Sigmoid colon (tissue), 7 donors: ENCODE measurements around the gene FAU. TPM values are rescaled to one million over a fixed set of nuclear protein-coding genes. Genes with fewer than 3 reads are reported as not detected.

Experiments
- DNase-seq: peaks from one replicate; pipeline ENCODE4 v3.0.0-alpha.2; 2019
- H3K27ac ChIP-seq, 4 donors: fragments of 200-600 bp; sonication (generic); one replicate each; pipeline ENCODE4 v1.5.1; 2016 to 2019; ENCODE audit warnings: mild to moderate bottlenecking in 1 of 4
- H3K27me3 ChIP-seq, 3 donors: fragments of 200-600 bp; sonication (generic); one replicate each; pipeline ENCODE4 v1.5.1; 2019; ENCODE audit warnings: mild to moderate bottlenecking in 1 of 3
- H3K36me3 ChIP-seq, 4 donors: fragments of 200-600 bp; sonication (generic); one replicate each; pipeline ENCODE4 v1.5.1; 2016 to 2019
- H3K4me1 ChIP-seq, 4 donors: fragments of 200-600 bp; sonication (generic); one replicate each; pipeline ENCODE4 v1.5.1; 2017 to 2019
- H3K4me3 ChIP-seq, 4 donors: fragments of 200-600 bp; sonication (generic); one replicate each; pipeline ENCODE4 v1.5.1; 2017 to 2019; ENCODE audit warnings: mild to moderate bottlenecking in 2 of 4, moderate library complexity in 1 of 4
- H3K9me3 ChIP-seq, 4 donors: fragments of 200-600 bp in 3 of 4; sonication (generic) in 3 of 4; one replicate each; pipeline versions ENCODE4 v1.5.1 to v1.6.1; 2013 to 2019
- EP300 ChIP-seq, 4 donors: sonication (generic); formaldehyde crosslinking; IDR thresholded peaks; one replicate each; pipeline ENCODE4 v1.6.1; 2017; ENCODE audit warnings: antibody characterized with exemption in 4 of 4
- POLR2A ChIP-seq, 2 donors: fragments of 450-650 bp; IDR thresholded peaks; one replicate each; pipeline ENCODE4 v1.6.1; 2016; ENCODE audit warnings: antibody characterized with exemption in 2 of 2, mild to moderate bottlenecking in 2 of 2, moderate library complexity in 2 of 2
- POLR2AphosphoS5 ChIP-seq, 4 donors: sonication (generic); formaldehyde crosslinking; IDR thresholded peaks; one replicate each; pipeline ENCODE4 v1.6.1; 2017; ENCODE audit warnings: antibody characterized with exemption in 4 of 4
- WGBS, 2 donors: extraction: QIAGEN DNeasy Blood & Tissue Kit; methylation state at CpG; one replicate each; pipeline ENCODE4 v1.1.7; 2013; 5-methylcytosine and 5-hydroxymethylcytosine counted together
- intact Hi-C: fragments of 100-400 bp; cut with DNase I; formaldehyde crosslinking; loops from one replicate; pipeline ENCODE4 v1.15.1; 2023
- polyA plus RNA-seq, 3 donors: library from polyadenylated mRNA; stranded (reverse); fragments of 200-250 nt; gene quantifications; one replicate each; pipeline ENCODE4 v1.2.3, GENCODE V29; 2013
- total RNA-seq, 4 donors: library from RNA; depleted of rRNA; stranded (reverse); fragments of >200 nt; gene quantifications; one replicate each; pipeline ENCODE4 v1.1.0, GENCODE V29; 2016
- TF ChIP-seq, protein P1 (sequence below), 4 experiments: fragments of 450-650 bp in 3 of 4; fragments of 200-600 bp in 1 of 4; IDR thresholded peaks; one replicate each; pipeline ENCODE4 v1.5.1; 2016 to 2019; ENCODE audit warnings: antibody characterized with exemption in 4 of 4, mild to moderate bottlenecking in 3 of 4, moderate library complexity in 2 of 4
- donor health status: healthy with polysubstance abuse.
- donor health status: Bipolar disorder and iron deficiency.
- donor health status: healthy.

Gene FAU
- total and polyA plus RNA-seq, 7 donors: 811 to 1,561 (median 1,235) TPM

DNA sequence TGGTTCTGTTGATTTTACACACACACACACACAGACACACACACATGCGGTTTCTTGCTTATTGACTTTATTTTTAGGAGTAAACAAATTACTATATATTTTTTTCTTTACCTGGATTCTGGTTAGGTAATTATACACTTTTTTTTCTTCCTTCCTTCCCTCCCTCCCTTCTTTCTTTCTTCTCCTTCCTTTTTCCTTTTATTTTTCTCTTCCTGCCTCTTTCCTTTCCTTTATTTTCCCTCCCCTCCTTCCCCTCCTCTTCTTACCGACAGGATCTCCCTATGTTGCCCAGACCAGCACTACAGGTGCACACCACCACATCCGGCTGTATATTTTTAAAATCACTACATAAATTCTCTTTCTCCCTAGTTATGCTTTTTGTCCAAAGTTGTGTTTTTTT lies 45.0 kb upstream of the FAU start:
- 44 to 83% methylated on average over 3 of the region's 3 CpGs for WGBS, 2 donors
- Histone ChIP-seq H3K4me3 (no peak overlapping the region), H3K36me3 (no peaks in the 10 kb centered on the region), H3K9me3 (no peaks in the 10 kb centered on the region), H3K27me3 (no peaks in the 10 kb centered on the region), H3K4me1 (no peaks in the 10 kb centered on the region), H3K27ac (no peak overlapping the region)
- intact Hi-C loops: no loop called here
- DNase-seq: no peak
- TF ChIP-seq POLR2A (IDR thresholded peaks at IDR 0.05): no peak
- no peak for TF ChIP-seq EP300 (IDR thresholded peaks at IDR 0.05)

DNA sequence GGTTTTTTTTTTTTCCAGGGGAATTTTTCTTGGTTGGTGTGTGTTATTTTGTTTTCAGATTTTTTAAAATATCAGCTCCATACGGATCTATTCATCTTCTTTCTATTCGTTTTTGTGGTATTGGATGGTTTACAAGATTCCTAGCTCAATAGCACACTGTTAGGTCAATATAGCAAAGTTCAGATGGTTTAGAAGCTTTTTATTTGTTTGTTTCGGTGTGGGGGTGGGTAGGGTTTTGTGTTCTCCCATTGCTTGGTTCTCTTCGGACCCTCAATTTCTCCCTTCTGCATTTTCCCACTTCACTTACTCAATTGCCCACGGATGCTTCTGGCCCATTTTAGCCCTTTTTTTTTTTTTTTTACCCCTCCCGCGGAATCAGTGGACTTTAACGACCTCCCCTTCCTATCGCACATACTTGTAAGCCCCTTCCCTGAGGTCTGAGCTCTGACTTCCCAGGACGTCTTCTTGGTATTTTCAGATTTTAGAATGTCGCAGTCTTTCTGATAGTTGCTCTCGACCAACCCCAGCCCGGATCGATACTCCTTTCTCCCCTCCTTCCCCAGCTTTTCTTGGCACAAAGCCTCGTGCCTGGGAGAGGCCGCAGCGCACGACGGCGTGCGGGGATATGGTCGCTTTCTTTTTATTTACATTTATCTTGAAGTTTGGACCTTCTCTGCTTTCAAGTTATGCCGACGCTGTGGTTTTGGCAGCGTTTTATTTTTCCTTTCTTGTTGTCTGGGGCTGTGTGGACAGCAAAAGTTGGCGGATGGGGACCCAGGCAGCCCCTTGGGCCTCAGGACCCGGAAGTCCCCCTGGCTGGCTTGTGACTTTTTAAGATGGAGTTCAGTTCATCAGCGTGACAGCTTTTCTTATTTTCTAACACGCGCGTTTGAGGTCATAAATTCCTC lies 43.7 kb upstream of the FAU start:
- DNase-seq: no peak

DNA sequence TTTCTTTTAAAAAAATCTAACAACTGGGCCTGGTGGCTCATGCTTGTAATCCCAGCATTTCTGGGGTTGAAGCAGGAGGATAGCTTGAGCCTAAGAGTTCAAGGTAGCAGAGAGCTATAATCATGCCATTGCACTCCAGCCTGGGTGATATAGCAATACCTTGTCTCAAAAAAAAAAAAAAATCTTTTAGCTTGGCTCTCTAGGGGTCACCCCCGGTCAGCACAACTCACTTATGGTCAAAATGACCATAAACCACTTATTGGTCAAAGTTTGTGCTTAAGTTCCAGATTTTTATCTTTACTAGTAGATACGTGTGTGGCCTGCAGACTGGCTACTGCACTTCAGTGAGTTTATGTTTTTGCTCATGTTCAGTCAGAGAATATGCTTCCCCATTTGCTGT lies 41.8 kb upstream of the FAU start:
- WGBS, 2 donors: 77 to 80% methylated on average over 2 of the region's 2 CpGs

More for the DNA sequence above, 43.7 kb upstream of the FAU start:
- Histone ChIP-seq H3K4me1 (no peaks in the 10 kb centered on the region), H3K27me3 (no peaks in the 10 kb centered on the region), H3K36me3 (no peaks in the 10 kb centered on the region), H3K27ac (peak overlapping the region in 1 of 4 donors; percentile 37), H3K9me3 (no peaks in the 10 kb centered on the region), H3K4me3 (peak overlapping the region in 3 of 4 donors; percentile 14 to 30 (median 25))
- 10 to 57% methylated on average over 31 of the region's 31 CpGs for WGBS, 2 donors
- TF ChIP-seq, protein P1, sequence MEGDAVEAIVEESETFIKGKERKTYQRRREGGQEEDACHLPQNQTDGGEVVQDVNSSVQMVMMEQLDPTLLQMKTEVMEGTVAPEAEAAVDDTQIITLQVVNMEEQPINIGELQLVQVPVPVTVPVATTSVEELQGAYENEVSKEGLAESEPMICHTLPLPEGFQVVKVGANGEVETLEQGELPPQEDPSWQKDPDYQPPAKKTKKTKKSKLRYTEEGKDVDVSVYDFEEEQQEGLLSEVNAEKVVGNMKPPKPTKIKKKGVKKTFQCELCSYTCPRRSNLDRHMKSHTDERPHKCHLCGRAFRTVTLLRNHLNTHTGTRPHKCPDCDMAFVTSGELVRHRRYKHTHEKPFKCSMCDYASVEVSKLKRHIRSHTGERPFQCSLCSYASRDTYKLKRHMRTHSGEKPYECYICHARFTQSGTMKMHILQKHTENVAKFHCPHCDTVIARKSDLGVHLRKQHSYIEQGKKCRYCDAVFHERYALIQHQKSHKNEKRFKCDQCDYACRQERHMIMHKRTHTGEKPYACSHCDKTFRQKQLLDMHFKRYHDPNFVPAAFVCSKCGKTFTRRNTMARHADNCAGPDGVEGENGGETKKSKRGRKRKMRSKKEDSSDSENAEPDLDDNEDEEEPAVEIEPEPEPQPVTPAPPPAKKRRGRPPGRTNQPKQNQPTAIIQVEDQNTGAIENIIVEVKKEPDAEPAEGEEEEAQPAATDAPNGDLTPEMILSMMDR (IDR thresholded peaks at IDR 0.05): no peak
- no peak for TF ChIP-seq POLR2AphosphoS5 (IDR thresholded peaks at IDR 0.05)
- no peak for TF ChIP-seq EP300 (IDR thresholded peaks at IDR 0.05)
- TF ChIP-seq POLR2A (IDR thresholded peaks at IDR 0.05): no peak
- intact Hi-C loops: no loop called here

DNA sequence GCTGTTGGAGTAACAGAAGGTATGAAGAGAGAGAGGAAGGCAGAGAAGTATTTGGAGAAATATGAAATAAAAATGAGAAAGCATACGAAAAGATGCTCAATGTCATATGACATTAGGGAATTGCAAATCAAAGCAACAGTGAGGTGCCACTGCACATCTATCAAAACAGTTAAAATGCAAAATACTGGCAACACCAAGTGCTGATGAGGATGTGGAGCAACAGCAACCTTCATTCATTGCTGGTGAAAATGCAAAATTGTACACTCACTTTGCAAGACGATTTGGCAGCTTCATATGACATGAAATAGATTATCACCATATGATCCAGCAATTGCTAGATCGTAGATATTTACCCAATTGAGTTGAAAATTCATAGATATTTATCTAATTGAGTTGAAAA lies 38.7 kb upstream of the FAU start:
- no peaks in the 10 kb centered on the region for H3K36me3 ChIP-seq
- H3K9me3 ChIP-seq: no peaks in the 10 kb centered on the region
- H3K4me3 ChIP-seq: no peak overlapping the region
- H3K27me3 ChIP-seq: no peaks in the 10 kb centered on the region
- H3K4me1 ChIP-seq: no peaks in the 10 kb centered on the region
- 83 to 84% methylated on average over 3 of the region's 3 CpGs for WGBS, 2 donors
- intact Hi-C loops: no loop called here
- TF ChIP-seq EP300 (IDR thresholded peaks at IDR 0.05) (no peak), POLR2A (IDR thresholded peaks at IDR 0.05) (no peak), POLR2AphosphoS5 (IDR thresholded peaks at IDR 0.05) (no peak)
- TF ChIP-seq, protein P1 (IDR thresholded peaks at IDR 0.05): no peak
- no peak for DNase-seq
- H3K27ac ChIP-seq: no peak overlapping the region

More for the DNA sequence above, 41.8 kb upstream of the FAU start:
- H3K9me3 ChIP-seq: no peaks in the 10 kb centered on the region
- DNase-seq: no peak
- TF ChIP-seq EP300 (IDR thresholded peaks at IDR 0.05) (no peak), POLR2AphosphoS5 (IDR thresholded peaks at IDR 0.05) (no peak), POLR2A (IDR thresholded peaks at IDR 0.05) (no peak)
- TF ChIP-seq, protein P1 (IDR thresholded peaks at IDR 0.05): no peak
- H3K27me3 ChIP-seq: no peaks in the 10 kb centered on the region
- H3K36me3 ChIP-seq: no peaks in the 10 kb centered on the region
- H3K4me1 ChIP-seq: no peaks in the 10 kb centered on the region
- no peak overlapping the region for H3K4me3 ChIP-seq
- no peak overlapping the region for H3K27ac ChIP-seq
- intact Hi-C loops: no loop called here

DNA sequence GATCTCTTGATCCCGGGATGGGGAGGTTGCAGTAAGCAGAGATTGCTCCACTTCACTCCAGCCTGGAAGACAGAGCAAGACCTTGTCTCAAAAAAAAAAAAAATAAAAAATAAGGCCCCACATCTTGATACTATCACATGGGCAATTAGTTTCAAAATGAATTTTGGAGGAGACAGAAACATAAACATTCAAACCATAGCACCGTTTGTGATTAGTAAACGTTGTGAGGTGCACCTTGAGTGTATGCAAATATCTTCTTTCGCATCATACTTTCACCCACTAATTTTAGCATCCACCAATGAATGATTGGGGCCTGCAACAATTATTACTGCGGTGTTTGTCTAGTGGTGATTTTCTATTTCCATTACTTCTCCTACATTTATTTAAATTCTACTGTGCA lies 37.1 kb upstream of the FAU start:
- Histone ChIP-seq H3K36me3 (no peaks in the 10 kb centered on the region), H3K27me3 (no peaks in the 10 kb centered on the region), H3K9me3 (no peaks in the 10 kb centered on the region), H3K4me1 (no peaks in the 10 kb centered on the region), H3K27ac (no peak overlapping the region), H3K4me3 (no peak overlapping the region)
- no peak for DNase-seq
- 68 to 71% methylated on average over 5 of the region's 5 CpGs for WGBS, 2 donors
- TF ChIP-seq POLR2AphosphoS5 (IDR thresholded peaks at IDR 0.05) (no peak), POLR2A (IDR thresholded peaks at IDR 0.05) (no peak), EP300 (IDR thresholded peaks at IDR 0.05) (no peak)
- TF ChIP-seq, protein P1 (IDR thresholded peaks at IDR 0.05): no peak
- intact Hi-C loops: no loop called here
